ENCODE data around the gene NIPAL3.
A peak's percentile ranks its signal among the peaks of the same experiment; 100 is the strongest.

The NIPAL3 gene

GRCh38 chr1:24390924-24391782 is 24.4 kb upstream of the NIPAL3 start:
- peak; percentile 86 for DNase-seq (ENCODE audit: low spot score)

- peak; percentile 87 for DNase-seq (ENCODE audit: low spot score)
Measured at GRCh38 chr1:24391882-24392603, 23.6 kb upstream of the NIPAL3 start.

- no peak for DNase-seq (ENCODE audit: low spot score)
Measured at GRCh38 chr1:24392604-24392946, 23.0 kb upstream of the NIPAL3 start.

GRCh38 chr1:24392982-24393650 is 22.5 kb upstream of the NIPAL3 start:
- peak; percentile 66 for DNase-seq (ENCODE audit: low spot score)

GRCh38 chr1:24393892-24394291 is 21.7 kb upstream of the NIPAL3 start:
- no peak for DNase-seq (ENCODE audit: low spot score)

- DNase-seq (ENCODE audit: low spot score): no peak
Measured at GRCh38 chr1:24400065-24400464, 15.5 kb upstream of the NIPAL3 start.

- DNase-seq (ENCODE audit: low spot score): no peak
Measured at GRCh38 chr1:24403806-24404205, 11.8 kb upstream of the NIPAL3 start.

GRCh38 chr1:24406788-24407187 is 8.8 kb upstream of the NIPAL3 start:
- DNase-seq (ENCODE audit: low spot score): no peak

GRCh38 chr1:24409535-24409934 is 6.1 kb upstream of the NIPAL3 start:
- DNase-seq (ENCODE audit: low spot score): no peak

- no peak for DNase-seq (ENCODE audit: low spot score)
Measured at GRCh38 chr1:24410750-24411149, 4.9 kb upstream of the NIPAL3 start.

- no peak for DNase-seq (ENCODE audit: low spot score)
Measured at GRCh38 chr1:24411963-24412362, 3.6 kb upstream of the NIPAL3 start.

GRCh38 chr1:24412408-24412807 is 3.2 kb upstream of the NIPAL3 start:
- no peak for DNase-seq (ENCODE audit: low spot score)

- DNase-seq (ENCODE audit: low spot score): peak; percentile 94
Measured at GRCh38 chr1:24413350-24414163, 2.0 kb upstream of the NIPAL3 start, which contains the start of gene STPG1. TSS of gene STPG1 (minus strand) at chr1:24413782. CDS start at chr1:24401388, 12,394 bp downstream.

GRCh38 chr1:24414775-24415333 is 748 bp upstream of the NIPAL3 start:
- no peak for DNase-seq (ENCODE audit: low spot score)

- DNase-seq (ENCODE audit: low spot score): no peak
Measured at GRCh38 chr1:24415910-24416665, 486 bp downstream of the NIPAL3 start.

GRCh38 chr1:24416666-24417391 is 1.2 kb downstream of the NIPAL3 start:
- peak; percentile 70 for DNase-seq (ENCODE audit: low spot score)

GRCh38 chr1:24417681-24418080 is 2.1 kb downstream of the NIPAL3 start:
- no peak for DNase-seq (ENCODE audit: low spot score)

GRCh38 chr1:24418898-24419628 is 3.5 kb downstream of the NIPAL3 start:
- DNase-seq (ENCODE audit: low spot score): no peak

GRCh38 chr1:24420547-24420946 is 4.9 kb downstream of the NIPAL3 start:
- DNase-seq (ENCODE audit: low spot score): no peak
